Mesendoderm (in vitro differentiated cells): ENCODE measurements around the gene CBX2.

Source experiments
- DNase-seq: peaks from one replicate; pipeline ENCODE4 v3.0.0; 2013
- H2AK5ac ChIP-seq: 2 replicates; pipeline ENCODE4 v1.6.1; 2013; ENCODE audit warnings: low read length, inconsistent platforms
- H2BK120ac ChIP-seq: 2 replicates; pipeline ENCODE4 v1.6.1; 2013; ENCODE audit warnings: low read depth, mild to moderate bottlenecking, low read length, moderate library complexity, mixed read lengths
- H2BK15ac ChIP-seq: replicated peaks from 2 replicates; pipeline ENCODE4 v1.6.1; 2013; ENCODE audit warnings: low read depth, mild to moderate bottlenecking, moderate library complexity
- H2BK5ac ChIP-seq: 2 replicates; pipeline ENCODE4 v1.6.1; 2013; ENCODE audit warnings: low read length, inconsistent platforms
- H3K18ac ChIP-seq: 2 replicates; pipeline ENCODE4 v1.6.1; 2013; ENCODE audit warnings: mild to moderate bottlenecking, low read length, mixed read lengths
- H3K23ac ChIP-seq: one replicate; pipeline ENCODE4 v1.6.1; 2013; ENCODE audit warnings: low read length
- H3K27ac ChIP-seq: 2 replicates; pipeline ENCODE4 v1.5.1; 2013; ENCODE audit warnings: low read depth, mild to moderate bottlenecking, inconsistent platforms, low read length, moderate library complexity
- H3K27me3 ChIP-seq: 2 replicates; pipeline ENCODE4 v1.6.1; 2013; ENCODE audit warnings: low read length, control low read depth, mild to moderate bottlenecking, inconsistent platforms; ENCODE audit not compliant: insufficient read depth, poor library complexity
- H3K36me3 ChIP-seq: 2 replicates; pipeline ENCODE4 v1.6.1; 2013; ENCODE audit warnings: low read length, inconsistent platforms; ENCODE audit not compliant: control insufficient read depth, insufficient read depth
- H3K4ac ChIP-seq: one replicate; pipeline ENCODE4 v1.6.1; 2013; ENCODE audit warnings: low read depth, mild to moderate bottlenecking, low read length, moderate library complexity
- H3K4me1 ChIP-seq: 2 replicates; pipeline ENCODE4 v1.6.1; 2013; ENCODE audit warnings: low read depth, low read length, inconsistent platforms; ENCODE audit not compliant: control insufficient read depth
- H3K4me2 ChIP-seq: 2 replicates; pipeline ENCODE4 v1.6.1; 2013; ENCODE audit warnings: low read length
- H3K4me3 ChIP-seq: 2 replicates; pipeline ENCODE4 v1.5.1; 2013; ENCODE audit warnings: mild to moderate bottlenecking, low read length
- H3K56ac ChIP-seq: one replicate; pipeline ENCODE4 v1.6.1; 2013; ENCODE audit warnings: low read length
- H3K79me1 ChIP-seq: 2 replicates; pipeline ENCODE4 v1.6.1; 2013; ENCODE audit warnings: low read length, inconsistent platforms
- H3K79me2 ChIP-seq: 2 replicates; pipeline ENCODE4 v1.6.1; 2013; ENCODE audit warnings: mild to moderate bottlenecking, low read length; ENCODE audit not compliant: control insufficient read depth, insufficient read depth
- H3K9ac ChIP-seq: 2 replicates; pipeline ENCODE4 v1.6.1; 2013; ENCODE audit warnings: low read length, inconsistent platforms
- H4K5ac ChIP-seq: one replicate; pipeline ENCODE4 v1.6.1; 2013; ENCODE audit warnings: low read length
- H4K8ac ChIP-seq: one replicate; pipeline ENCODE4 v1.6.1; 2013; ENCODE audit warnings: low read depth, mild to moderate bottlenecking, control low read depth, low read length, moderate library complexity
- whole genome bisulfite sequencing: extraction: QIAGEN DNeasy Blood & Tissue Kit; methylation state at CpG from one replicate; pipeline ENCODE4 v1.1.7; 2013; ENCODE audit warnings: low lambda C conversion rate, missing lambda C conversion rate; ENCODE audit not compliant: insufficient coverage; ENCODE audit errors: extremely low coverage; 5-methylcytosine and 5-hydroxymethylcytosine counted together

The CBX2 gene

GRCh38 chr17:79802039-79802735 lies 24.2 kb downstream of the CBX2 start:
- no peak overlapping the region for H2BK5ac ChIP-seq
- no CpG with 5 or more reads among the region's 11 CpGs for WGBS

GRCh38 chr17:79802736-79803420 lies 24.9 kb downstream of the CBX2 start:
- no peak overlapping the region for H4K5ac ChIP-seq
- H3K36me3 ChIP-seq = no peaks in the 10 kb centered on the region
- no peak overlapping the region for H2BK15ac ChIP-seq
- H4K8ac ChIP-seq = no peak overlapping the region
- no peak overlapping the region for H3K27ac ChIP-seq
- no peak overlapping the region for H3K18ac ChIP-seq
- H3K56ac ChIP-seq = peak overlapping the region; percentile 25
- no peak overlapping the region for H2BK120ac ChIP-seq
- no peak overlapping the region for H3K4ac ChIP-seq
- no peak overlapping the region for H3K9ac ChIP-seq
- DNase-seq = no peak
- H3K79me1 ChIP-seq = no peaks in the 10 kb centered on the region
- no peak overlapping the region for H3K4me3 ChIP-seq
- H2AK5ac ChIP-seq = no peak overlapping the region
- no peak overlapping the region for H2BK5ac ChIP-seq
- H3K27me3 ChIP-seq = peaks cover 98% of the 10 kb centered on the region
- no peak overlapping the region for H3K23ac ChIP-seq
- H3K79me2 ChIP-seq = no peaks in the 10 kb centered on the region
- no CpG with 5 or more reads among the region's 57 CpGs for WGBS
- H3K4me1 ChIP-seq = peaks cover 1% of the 10 kb centered on the region
- no peak overlapping the region for H3K4me2 ChIP-seq

More at GRCh38 chr17:79802039-79802735, 24.2 kb downstream of the CBX2 start:
- Histone ChIP-seq H3K4me1 (peaks cover 1% of the 10 kb centered on the region), H3K27ac (no peak overlapping the region), H3K4ac (no peak overlapping the region), H4K8ac (no peak overlapping the region), H3K79me1 (no peaks in the 10 kb centered on the region), H4K5ac (no peak overlapping the region), H3K23ac (no peak overlapping the region), H2AK5ac (no peak overlapping the region), H3K56ac (peak overlapping the region; percentile 25), H2BK120ac (no peak overlapping the region), H3K4me2 (no peak overlapping the region), H3K27me3 (peaks cover 93% of the 10 kb centered on the region), H2BK15ac (no peak overlapping the region), H3K18ac (no peak overlapping the region), H3K79me2 (no peaks in the 10 kb centered on the region), H3K4me3 (no peak overlapping the region), H3K36me3 (no peaks in the 10 kb centered on the region), H3K9ac (no peak overlapping the region)
- DNase-seq = no peak

GRCh38 chr17:79803421-79803996 lies 25.6 kb downstream of the CBX2 start:
- H3K4ac ChIP-seq = no peak overlapping the region
- no peak overlapping the region for H3K27ac ChIP-seq
- no peaks in the 10 kb centered on the region for H3K79me2 ChIP-seq
- no peak overlapping the region for H2BK5ac ChIP-seq
- no peak overlapping the region for H2AK5ac ChIP-seq
- no peak overlapping the region for H3K4me2 ChIP-seq
- WGBS = no CpG with 5 or more reads among the region's 31 CpGs
- H3K4me1 ChIP-seq = no peaks in the 10 kb centered on the region
- H3K79me1 ChIP-seq = no peaks in the 10 kb centered on the region
- H3K23ac ChIP-seq = no peak overlapping the region
- no peak overlapping the region for H3K18ac ChIP-seq
- no peak overlapping the region for H3K9ac ChIP-seq
- no peaks in the 10 kb centered on the region for H3K36me3 ChIP-seq
- DNase-seq = no peak
- H2BK15ac ChIP-seq = no peak overlapping the region
- no peak overlapping the region for H3K56ac ChIP-seq
- H2BK120ac ChIP-seq = no peak overlapping the region
- peaks cover 98% of the 10 kb centered on the region for H3K27me3 ChIP-seq
- no peak overlapping the region for H3K4me3 ChIP-seq
- H4K8ac ChIP-seq = no peak overlapping the region
- H4K5ac ChIP-seq = no peak overlapping the region

GRCh38 chr17:79803997-79804855 lies 26.3 kb downstream of the CBX2 start:
- no peak overlapping the region for H4K5ac ChIP-seq
- H3K27ac ChIP-seq = no peak overlapping the region
- H3K36me3 ChIP-seq = no peaks in the 10 kb centered on the region
- H3K4me2 ChIP-seq = no peak overlapping the region
- H3K79me2 ChIP-seq = no peaks in the 10 kb centered on the region
- no peak overlapping the region for H2AK5ac ChIP-seq
- no peak overlapping the region for H2BK5ac ChIP-seq
- H3K18ac ChIP-seq = no peak overlapping the region
- H2BK120ac ChIP-seq = no peak overlapping the region
- no peak overlapping the region for H3K56ac ChIP-seq
- H3K4me1 ChIP-seq = no peaks in the 10 kb centered on the region
- H3K9ac ChIP-seq = no peak overlapping the region
- no peak overlapping the region for H3K4me3 ChIP-seq
- H4K8ac ChIP-seq = no peak overlapping the region
- no peak overlapping the region for H3K4ac ChIP-seq
- DNase-seq = no peak
- no peak overlapping the region for H3K23ac ChIP-seq
- H2BK15ac ChIP-seq = no peak overlapping the region
- no peaks in the 10 kb centered on the region for H3K79me1 ChIP-seq
- WGBS = no CpG with 5 or more reads among the region's 76 CpGs
- H3K27me3 ChIP-seq = peaks cover 97% of the 10 kb centered on the region

- no peak overlapping the region for H3K4me2 ChIP-seq
- no peak overlapping the region for H2BK5ac ChIP-seq
- no peak overlapping the region for H3K4me3 ChIP-seq
- H3K9ac ChIP-seq = no peak overlapping the region
- H4K8ac ChIP-seq = no peak overlapping the region
- H2BK120ac ChIP-seq = no peak overlapping the region
- no peak overlapping the region for H2BK15ac ChIP-seq
- H3K27ac ChIP-seq = no peak overlapping the region
- H3K18ac ChIP-seq = no peak overlapping the region
- no peak for DNase-seq
- no peaks in the 10 kb centered on the region for H3K79me1 ChIP-seq
- no CpG with 5 or more reads among the region's 22 CpGs for WGBS
- H3K79me2 ChIP-seq = no peaks in the 10 kb centered on the region
- no peak overlapping the region for H3K56ac ChIP-seq
- no peak overlapping the region for H3K4ac ChIP-seq
- no peak overlapping the region for H2AK5ac ChIP-seq
- H3K36me3 ChIP-seq = no peaks in the 10 kb centered on the region
- H3K27me3 ChIP-seq = peaks cover 90% of the 10 kb centered on the region
- H3K4me1 ChIP-seq = no peaks in the 10 kb centered on the region
- H4K5ac ChIP-seq = no peak overlapping the region
- no peak overlapping the region for H3K23ac ChIP-seq
Measured at GRCh38 chr17:79804856-79805696, 27.1 kb downstream of the CBX2 start.
